H1 (cell line): Measurements from ENCODE around the gene ACLY. TPM values are rescaled to one million over a fixed set of nuclear protein-coding genes. Genes with fewer than 3 reads are reported as not detected.
"Not testable (repeated sequence)": the region's sequence is repeated elsewhere in the genome, so short reads cannot be mapped to it uniquely, and the experiment has no call there.

Experiments
- CTCF ChIA-PET: fragments of 300-600 bp; sonication (Branson Sonifier 250); formaldehyde crosslinking; loops from one replicate; lab custom pipeline; 2021; ENCODE audit not compliant: partially characterized antibody; lab: Charles Lee
- POLR2A ChIA-PET: fragments of 300-600 bp; sonication (Branson Sonifier 250); formaldehyde crosslinking; loops from one replicate; lab custom pipeline; 2021; ENCODE audit warnings: inconsistent platforms; ENCODE audit not compliant: partially characterized antibody; lab: Charles Lee
- DNase-seq, 2 experiments: peaks; one replicate each; pipeline versions ENCODE4 v3.0.0 to v3.0.0-alpha.2; 2010 to 2022; ENCODE audit warnings: low spot score in 2 of 2, low read depth in 1 of 2, mixed read lengths in 1 of 2
- FAIRE-seq: peaks from 2 replicates; lab custom pipeline; 2011; peaks lifted over from hg19 to GRCh38; lab: Jason Lieb, UNC
- H2AFZ ChIP-seq: 2 replicates; pipeline ENCODE4 v1.8.1; 2012; ENCODE audit warnings: low read length, inconsistent platforms
- H2AK5ac ChIP-seq: 2 replicates; pipeline ENCODE4 v1.6.1; 2013; ENCODE audit warnings: low read depth, low read length
- H2BK120ac ChIP-seq: replicated peaks from 2 replicates; pipeline ENCODE3; 2013; ENCODE audit warnings: low read depth, low read length, inconsistent platforms
- H2BK12ac ChIP-seq: 2 replicates; pipeline ENCODE4 v1.6.1; 2013; ENCODE audit warnings: low read depth, low read length
- H2BK15ac ChIP-seq: 2 replicates; pipeline ENCODE4 v1.6.1; 2013; ENCODE audit warnings: low read length
- H2BK20ac ChIP-seq: 2 replicates; pipeline ENCODE4 v1.6.1; 2013; ENCODE audit warnings: low read length
- H2BK5ac ChIP-seq: 2 replicates; pipeline ENCODE4 v1.6.1; 2013; ENCODE audit warnings: low read depth, low read length
- H3K14ac ChIP-seq: 2 replicates; pipeline ENCODE4 v1.6.1; 2013; ENCODE audit warnings: inconsistent platforms; ENCODE audit not compliant: insufficient read length
- H3K18ac ChIP-seq: 2 replicates; pipeline ENCODE4 v1.6.1; 2013; ENCODE audit warnings: low read length; ENCODE audit errors: extremely low read depth
- H3K23ac ChIP-seq: 2 replicates; pipeline ENCODE4 v1.6.1; 2013; ENCODE audit warnings: inconsistent platforms; ENCODE audit not compliant: insufficient read length
- H3K23me2 ChIP-seq: 2 replicates; pipeline ENCODE4 v1.6.1; 2013; ENCODE audit warnings: low read depth, low read length
- H3K27ac ChIP-seq: 2 replicates; pipeline ENCODE4 v1.6.1; 2011; ENCODE audit warnings: low read depth, low read length, inconsistent platforms
- H3K27me3 ChIP-seq, 4 experiments: replicated peaks in 1 of 4; 1 replicate in 1 of 4; 2 replicates in 3 of 4; pipeline versions ENCODE4 v1.6.1 to v1.8.1; 2011 to 2013; ENCODE audit warnings: low read length in 3 of 4, mild to moderate bottlenecking in 3 of 4, inconsistent platforms in 2 of 4, mixed read lengths in 2 of 4, moderate library complexity in 1 of 4; ENCODE audit not compliant: control insufficient read depth in 3 of 4, insufficient read depth in 3 of 4; ENCODE audit errors: extremely low read depth in 1 of 4
- H3K36me3 ChIP-seq, 4 experiments: 2 replicates each; pipeline versions ENCODE4 v1.6.1 to v1.8.1; 2011 to 2013; ENCODE audit warnings: mild to moderate bottlenecking in 4 of 4, low read length in 3 of 4, moderate library complexity in 2 of 4, control low read depth in 1 of 4, inconsistent platforms in 1 of 4; ENCODE audit not compliant: insufficient read depth in 4 of 4, control insufficient read depth in 2 of 4
- H3K4ac ChIP-seq: replicated peaks from 2 replicates; pipeline ENCODE3; 2013; ENCODE audit warnings: low read length, low read depth, mixed read lengths, inconsistent platforms; ENCODE audit not compliant: insufficient read length
- H3K4me1 ChIP-seq, 4 experiments: replicated peaks in 1 of 4; 1 replicate in 1 of 4; 2 replicates in 3 of 4; pipeline versions ENCODE4 v1.6.1 to v1.8.1; 2011 to 2013; ENCODE audit warnings: low read length in 3 of 4, inconsistent platforms in 2 of 4, mixed read lengths in 1 of 4; ENCODE audit not compliant: insufficient read depth in 4 of 4, control insufficient read depth in 3 of 4
- H3K4me2 ChIP-seq, 2 experiments: 2 replicates each; pipeline versions ENCODE4 v1.6.1 to v1.8.1; 2011 to 2013; ENCODE audit warnings: low read depth in 2 of 2, low read length in 2 of 2, control low read depth in 1 of 2, inconsistent platforms in 1 of 2, mild to moderate bottlenecking in 1 of 2; ENCODE audit not compliant: insufficient read depth in 1 of 2
- H3K4me3 ChIP-seq, 4 experiments: fragments of 200-600, 300-600 bp in 1 of 4; sonication (generic), shearing (Covaris generic), sonication (Bioruptor Twin) in 1 of 4; 2 replicates each; pipeline versions ENCODE4 v1.5.1 to v1.8.1; 2011 to 2016; ENCODE audit warnings: low read length in 4 of 4, low read depth in 3 of 4, control low read depth in 2 of 4, inconsistent platforms in 2 of 4, mild to moderate bottlenecking in 2 of 4, mixed read lengths in 1 of 4, moderate library complexity in 1 of 4; ENCODE audit not compliant: insufficient read depth in 2 of 4; ENCODE audit errors: extremely low read depth in 1 of 4
- H3K56ac ChIP-seq: replicated peaks from 2 replicates; pipeline ENCODE3; 2013; ENCODE audit warnings: low read depth, mild to moderate bottlenecking, mixed read lengths, low read length, inconsistent platforms; ENCODE audit not compliant: insufficient read length
- H3K79me1 ChIP-seq: 2 replicates; pipeline ENCODE4 v1.6.1; 2013; ENCODE audit warnings: low read depth, low read length, control low read depth
- H3K79me2 ChIP-seq, 2 experiments: 2 replicates each; pipeline versions ENCODE4 v1.6.1 to v1.8.1; 2012 to 2013; ENCODE audit warnings: low read length in 2 of 2, mild to moderate bottlenecking in 2 of 2, inconsistent platforms in 1 of 2; ENCODE audit not compliant: insufficient read depth in 2 of 2, control insufficient read depth in 1 of 2
- H3K9ac ChIP-seq, 4 experiments: replicated peaks in 1 of 4; 1 replicate in 1 of 4; 2 replicates in 3 of 4; pipeline versions ENCODE4 v1.6.1 to v1.8.1; 2011 to 2013; ENCODE audit warnings: low read depth in 3 of 4, low read length in 3 of 4, control low read depth in 2 of 4, mild to moderate bottlenecking in 2 of 4, moderate library complexity in 2 of 4, inconsistent platforms in 1 of 4; ENCODE audit errors: extremely low read depth in 1 of 4
- H3K9me3 ChIP-seq, 2 experiments: 2 replicates each; pipeline versions ENCODE4 v1.6.1 to v1.8.1; 2012 to 2013; ENCODE audit warnings: mild to moderate bottlenecking in 2 of 2, moderate library complexity in 2 of 2, control low read depth in 1 of 2, inconsistent platforms in 1 of 2, low read depth in 1 of 2, low read length in 1 of 2, mixed read lengths in 1 of 2; ENCODE audit not compliant: insufficient read depth in 2 of 2
- H4K20me1 ChIP-seq, 2 experiments: replicated peaks in 1 of 2; 2 replicates each; pipeline versions ENCODE3 to v1.8.1; 2011 to 2013; ENCODE audit warnings: inconsistent platforms in 2 of 2, low read length in 2 of 2, mild to moderate bottlenecking in 1 of 2; ENCODE audit not compliant: insufficient read depth in 2 of 2, control insufficient read depth in 1 of 2
- H4K5ac ChIP-seq: 2 replicates; pipeline ENCODE4 v1.6.1; 2013; ENCODE audit warnings: low read length, low read depth, mixed read lengths, inconsistent platforms; ENCODE audit not compliant: insufficient read length
- H4K8ac ChIP-seq: 2 replicates; pipeline ENCODE4 v1.8.0; 2013; ENCODE audit warnings: mild to moderate bottlenecking, moderate library complexity, low read length, inconsistent platforms; ENCODE audit not compliant: insufficient read depth; ENCODE audit errors: extremely low read depth
- H4K91ac ChIP-seq: replicated peaks from 2 replicates; pipeline ENCODE3; 2013; ENCODE audit warnings: low read length, mixed read lengths, inconsistent platforms; ENCODE audit not compliant: insufficient read length
- WGBS, 2 experiments: shearing (Covaris generic) in 1 of 2; methylation state at CpG; one replicate each; pipeline versions ENCODE4 v1.1.6 to v1.1.7; 2013 to 2015; ENCODE audit warnings: low lambda C conversion rate in 2 of 2, mixed read lengths in 2 of 2, inconsistent platforms in 1 of 2, low coverage in 1 of 2, missing lambda C conversion rate in 1 of 2; ENCODE audit not compliant: insufficient replicate concordance in 2 of 2, insufficient coverage in 1 of 2, insufficient read length in 1 of 2; ENCODE audit errors: extremely low coverage in 1 of 2, missing lambda C conversion rate in 1 of 2; 5-methylcytosine and 5-hydroxymethylcytosine counted together
- polyA plus RNA-seq, 7 experiments: library from polyadenylated mRNA; depleted of rRNA in 3 of 7; stranded (reverse) in 5 of 7; unstranded in 2 of 7; fragments of >200 nt in 5 of 7; fragments of 200-250 nt in 2 of 7; gene quantifications; 1 replicate in 5 of 7; 2 replicates in 1 of 7; 4 replicates in 1 of 7; pipeline versions ENCODE4 v1.2.1 to v1.2.3, GENCODE V29; 2011 to 2013; ENCODE audit warnings: missing spikeins in 2 of 7, mixed read lengths in 2 of 7
- total RNA-seq: library from RNA; stranded (reverse); fragmentation: NEBNext Ultra II Directional; extraction: Animal tissue kit (Norgen Biotek cat#: 25700); gene quantifications from 2 replicates; pipeline ENCODE4 v1.2.1, GENCODE V29; 2021

ACLY gene
- total and polyA plus RNA-seq, 2 of the 8 experiments (the other 6 are each of a cell fraction or from before 2014, with no cell fraction given) = 167 to 393 TPM

GRCh38 chr17:41930833-41931156 is 12.0 kb upstream of the ACLY start:
- peak overlapping the region; percentile 92 for H3K4me2 ChIP-seq
- not testable (repeated sequence) for H2BK15ac ChIP-seq, H2BK12ac ChIP-seq, H2AFZ ChIP-seq, H3K9me3 ChIP-seq, H3K23ac ChIP-seq, H2AK5ac ChIP-seq, H3K79me2 ChIP-seq, H3K14ac ChIP-seq, H3K4me1 ChIP-seq, H3K56ac ChIP-seq, H2BK5ac ChIP-seq, H4K5ac ChIP-seq, H3K27ac ChIP-seq, H2BK120ac ChIP-seq, DNase-seq, H3K4ac ChIP-seq, H4K20me1 ChIP-seq, H4K91ac ChIP-seq, FAIRE-seq, H3K23me2 ChIP-seq, H2BK20ac ChIP-seq, H3K79me1 ChIP-seq, H3K27me3 ChIP-seq, H3K36me3 ChIP-seq, H3K18ac ChIP-seq
- WGBS, 2 experiments = 66% methylated on average over 11 of the region's 18 CpGs; no CpG with 5 or more reads in 1 of the 2 experiments
- CTCF ChIA-PET = interaction anchor here (0.7 to 5.2 kb wide), 11 partner anchors 11 to 38 kb away, joined by 3 to 35 read pairs (median 4); no protein-coding TSS in a partner anchor
- H3K9ac ChIP-seq = peak overlapping the region in 1 of 4 experiments; percentile 66; a peak in 2 of 7 replicates
- POLR2A ChIA-PET = interaction anchor here (0.8 to 6.8 kb wide), 17 partner anchors 8 to 242 kb away, joined by 3 to 64 read pairs (median 4); partner anchors contain the start of genes ACLY, CNP, DNAJC7 and EIF1
- peak overlapping the region; percentile 62; the same call in 1 of the 2 replicates for H4K8ac ChIP-seq
- peak overlapping the region; percentile 71 to 81 (median 75) for H3K4me3 ChIP-seq
